HepG2 (cell line): ENCODE data around the gene KPNB1.

Source experiments
- CTCF ChIP-seq: sonication (generic); formaldehyde crosslinking; IDR thresholded peaks from 2 replicates; pipeline ENCODE4 v1.5.0; 2020; ENCODE audit warnings: mild to moderate bottlenecking, missing genetic modification reagents, moderate library complexity
- JUND ChIP-seq: sonication (generic); formaldehyde crosslinking; IDR thresholded peaks from 2 replicates; pipeline ENCODE4 v1.8.0; 2022; ENCODE audit warnings: mild to moderate bottlenecking, missing genetic modification reagents
- MAZ ChIP-seq, 2 experiments: sonication (generic) in 1 of 2; formaldehyde crosslinking in 1 of 2; IDR thresholded peaks; 2 replicates each; pipeline versions ENCODE4 v1.5.0 to v1.6.1; 2012 to 2020; ENCODE audit warnings: low read depth in 2 of 2, mild to moderate bottlenecking in 2 of 2, borderline replicate concordance in 1 of 2, improper control_type of control experiment in 1 of 2, low read length in 1 of 2, missing genetic modification reagents in 1 of 2, moderate library complexity in 1 of 2
- POLR2AphosphoS2 ChIP-seq: IDR thresholded peaks from 2 replicates; pipeline ENCODE4 v1.6.1; 2011; ENCODE audit warnings: low read depth, low read length, improper control_type of control experiment
- POLR2AphosphoS5 ChIP-seq: IDR thresholded peaks from 2 replicates; pipeline ENCODE4 v1.6.1; 2012; ENCODE audit warnings: low read depth, low read length
- RXRB ChIP-seq: IDR thresholded peaks from 2 replicates; pipeline ENCODE4 v1.6.1; 2016; ENCODE audit warnings: borderline replicate concordance, missing genetic modification reagents, missing compliant biosample characterization
- SIN3A ChIP-seq: IDR thresholded peaks from 2 replicates; pipeline ENCODE4 v1.6.1; 2011; ENCODE audit warnings: low read depth, mild to moderate bottlenecking, control low read depth, low read length, borderline replicate concordance
- TCF7L2 ChIP-seq: IDR thresholded peaks from 2 replicates; pipeline ENCODE4 v1.6.1; 2011; ENCODE audit warnings: mild to moderate bottlenecking, low read depth, low read length, moderate library complexity
- ZMYM3 ChIP-seq: sonication (generic); formaldehyde crosslinking; IDR thresholded peaks from 2 replicates; pipeline ENCODE4 v1.5.1; 2020; ENCODE audit warnings: mild to moderate bottlenecking, missing genetic modification reagents
- ZNF589 ChIP-seq: sonication (generic); formaldehyde crosslinking; conservative IDR thresholded peaks from 2 replicates; pipeline ENCODE4 v1.8.0; 2022; ENCODE audit warnings: mild to moderate bottlenecking, moderate library complexity, missing genetic modification reagents

DNA sequence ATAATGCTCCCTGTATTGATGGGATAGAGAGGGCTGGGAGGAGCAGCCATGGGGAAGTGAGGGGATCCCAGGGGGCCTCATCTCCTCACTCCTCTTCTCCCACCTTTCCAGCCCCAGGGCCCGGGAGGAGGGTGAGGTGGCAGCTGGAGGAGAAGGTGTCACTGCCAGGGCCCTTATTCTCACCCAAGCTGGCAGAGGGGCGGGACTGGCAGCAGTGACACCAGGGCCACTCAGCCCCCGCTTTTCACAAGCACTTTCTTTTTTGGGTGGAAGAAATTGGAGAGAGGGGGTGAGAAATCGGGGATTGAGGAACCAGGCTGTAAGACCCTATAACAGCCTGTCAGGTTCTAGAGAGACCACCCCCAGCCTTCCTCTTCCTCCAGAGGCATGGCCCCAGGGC lies 81.0 kb downstream of the KPNB1 start:
- no peak for TF ChIP-seq POLR2AphosphoS2
- TF ChIP-seq CTCF = no peak
- TF ChIP-seq TCF7L2 = no peak
- TF ChIP-seq JUND (CRISPR knock-in tag) = no peak
- no peak for TF ChIP-seq ZMYM3 (CRISPR knock-in tag)
- no peak for TF ChIP-seq RXRB (CRISPR knock-in tag)
- no peak for TF ChIP-seq SIN3A
- no peak for TF ChIP-seq MAZ (IDR thresholded peaks at IDR 0.05; ENCODE audit: borderline replicate concordance, low read depth, low read length)
- no peak for TF ChIP-seq MAZ (CRISPR knock-in tag; IDR thresholded peaks at IDR 0.05; ENCODE audit: low read depth)
- no peak for TF ChIP-seq POLR2AphosphoS5
- TF ChIP-seq ZNF589 (CRISPR knock-in tag) = no peak
